Right lobe of liver (tissue), 4 donors: ENCODE measurements around the gene ELAPOR1.

ENCODE experiments used
- CTCF ChIP-seq, 4 donors: fragments of 200-600 bp in 3 of 4; fragments of 450-650 bp in 1 of 4; IDR thresholded peaks; one replicate each; pipeline versions ENCODE4 v1.5.1 to v1.8.0; 2016 to 2022; ENCODE audit warnings: antibody characterized with exemption in 4 of 4, mild to moderate bottlenecking in 2 of 4
- POLR2A ChIP-seq: fragments of 450-650 bp; IDR thresholded peaks from one replicate; pipeline ENCODE4 v1.6.1; 2017; ENCODE audit warnings: antibody characterized with exemption, mild to moderate bottlenecking
- donor health status: DM: no; HTN: no; CAD: no.
- donor health status: DM: no; HTN: no; CAD: no.
- donor health status: DM: no; HTN: yes; CAD: no.

- TF ChIP-seq CTCF (IDR thresholded peaks at IDR 0.05): no peak
- TF ChIP-seq POLR2A: no peak
Measured at GRCh38 chr1:109133002-109133706, 19.2 kb downstream of the ELAPOR1 start.
